WI38 (cell line): Measurements from ENCODE around the gene MPP2.
"Not testable (repeated sequence)": the region's sequence is repeated elsewhere in the genome, so short reads cannot be mapped to it uniquely, and the experiment has no call there.

Experiments
- H3K4me3 ChIP-seq: 2 replicates; pipeline ENCODE4 v1.5.1; 2011; ENCODE audit warnings: low read depth, mild to moderate bottlenecking, control low read depth, low read length
- TF ChIP-seq, protein P1 (sequence below): IDR thresholded peaks from 2 replicates; pipeline ENCODE4 v1.5.1; 2012; ENCODE audit warnings: low read depth, mild to moderate bottlenecking, control low read depth, low read length

MPP2 gene

DNA sequence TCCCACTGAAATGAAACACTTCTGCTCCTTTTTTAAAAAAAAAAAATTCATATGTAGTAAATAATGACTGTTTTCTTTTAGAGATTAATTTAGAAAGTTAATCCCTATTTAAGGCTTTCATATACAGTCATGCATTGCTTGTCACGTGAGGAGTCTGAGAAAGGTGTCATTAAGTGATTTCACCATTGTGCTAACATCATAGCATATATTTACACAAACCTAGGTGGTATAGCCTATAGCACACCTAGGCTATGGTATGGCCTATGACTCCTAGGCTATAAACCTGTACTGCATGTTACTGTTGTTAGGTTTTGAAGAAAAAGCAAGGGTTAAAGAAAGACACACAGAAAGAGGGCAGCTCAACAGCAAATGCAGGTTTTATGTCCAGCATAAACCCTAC, 21.3 kb upstream of the MPP2 start:
- TF ChIP-seq, protein P1, sequence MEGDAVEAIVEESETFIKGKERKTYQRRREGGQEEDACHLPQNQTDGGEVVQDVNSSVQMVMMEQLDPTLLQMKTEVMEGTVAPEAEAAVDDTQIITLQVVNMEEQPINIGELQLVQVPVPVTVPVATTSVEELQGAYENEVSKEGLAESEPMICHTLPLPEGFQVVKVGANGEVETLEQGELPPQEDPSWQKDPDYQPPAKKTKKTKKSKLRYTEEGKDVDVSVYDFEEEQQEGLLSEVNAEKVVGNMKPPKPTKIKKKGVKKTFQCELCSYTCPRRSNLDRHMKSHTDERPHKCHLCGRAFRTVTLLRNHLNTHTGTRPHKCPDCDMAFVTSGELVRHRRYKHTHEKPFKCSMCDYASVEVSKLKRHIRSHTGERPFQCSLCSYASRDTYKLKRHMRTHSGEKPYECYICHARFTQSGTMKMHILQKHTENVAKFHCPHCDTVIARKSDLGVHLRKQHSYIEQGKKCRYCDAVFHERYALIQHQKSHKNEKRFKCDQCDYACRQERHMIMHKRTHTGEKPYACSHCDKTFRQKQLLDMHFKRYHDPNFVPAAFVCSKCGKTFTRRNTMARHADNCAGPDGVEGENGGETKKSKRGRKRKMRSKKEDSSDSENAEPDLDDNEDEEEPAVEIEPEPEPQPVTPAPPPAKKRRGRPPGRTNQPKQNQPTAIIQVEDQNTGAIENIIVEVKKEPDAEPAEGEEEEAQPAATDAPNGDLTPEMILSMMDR: no peak
- H3K4me3 ChIP-seq: no peak overlapping the region

DNA sequence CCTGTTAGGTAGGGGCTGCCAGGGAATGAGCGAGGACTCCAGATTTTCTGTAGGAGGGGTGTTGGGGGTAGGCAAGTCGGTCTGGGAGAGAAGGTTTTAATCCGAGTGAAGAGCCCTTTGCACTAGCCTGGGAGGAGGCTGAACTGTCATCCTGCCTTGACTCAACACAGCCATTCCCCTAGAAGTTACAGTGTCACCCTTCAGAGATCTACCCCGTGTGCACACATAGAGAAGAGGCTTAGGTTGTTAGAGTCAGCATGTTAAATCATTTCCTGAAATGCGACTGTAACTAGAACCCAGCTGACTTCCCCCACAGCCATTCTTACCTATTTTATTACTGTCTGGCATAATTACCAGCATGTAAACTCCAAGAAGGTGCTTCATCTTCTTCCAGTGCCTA, 20.6 kb upstream of the MPP2 start:
- not testable (repeated sequence) for H3K4me3 ChIP-seq

DNA sequence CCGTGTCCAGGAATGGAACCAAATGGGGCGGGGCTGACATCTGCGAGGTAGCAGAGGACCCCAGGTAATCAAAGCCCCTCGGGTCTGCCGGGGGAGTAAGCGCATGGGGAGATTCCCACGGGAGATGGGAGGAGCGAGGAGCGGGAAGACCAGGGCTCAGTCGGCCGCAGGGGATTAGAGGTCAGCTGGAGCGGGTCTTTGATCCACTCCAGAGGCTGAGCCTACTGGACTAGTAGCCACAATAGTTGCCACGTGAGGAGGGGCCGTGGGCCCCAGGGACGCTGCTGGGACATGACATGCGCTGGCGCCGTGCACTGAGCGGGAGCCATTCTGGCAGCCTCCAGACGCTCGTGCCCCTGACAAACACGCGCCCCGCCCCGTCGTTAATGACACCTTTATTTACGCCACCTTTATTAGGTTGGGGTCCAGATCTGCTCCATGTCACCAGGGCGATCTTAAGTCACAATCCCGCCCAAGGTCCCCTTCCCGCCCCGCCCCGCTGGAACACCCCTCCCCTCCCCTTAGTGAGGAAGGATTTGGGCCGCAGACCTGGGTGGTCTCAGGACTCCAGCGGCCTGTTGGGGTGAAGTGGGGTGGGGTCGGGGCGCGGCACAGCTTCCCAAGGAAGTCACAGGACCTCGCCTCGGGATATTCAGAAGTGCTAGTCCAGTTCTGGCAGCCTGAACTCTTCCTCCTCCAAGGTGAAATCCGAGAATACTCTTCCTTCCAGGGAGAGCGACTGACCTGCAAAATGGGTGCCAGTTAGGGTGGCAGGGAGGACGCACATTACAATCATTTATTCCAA, 19.9 kb upstream of the MPP2 start:
- TF ChIP-seq, protein P1: no peak
- H3K4me3 ChIP-seq: no peak overlapping the region

DNA sequence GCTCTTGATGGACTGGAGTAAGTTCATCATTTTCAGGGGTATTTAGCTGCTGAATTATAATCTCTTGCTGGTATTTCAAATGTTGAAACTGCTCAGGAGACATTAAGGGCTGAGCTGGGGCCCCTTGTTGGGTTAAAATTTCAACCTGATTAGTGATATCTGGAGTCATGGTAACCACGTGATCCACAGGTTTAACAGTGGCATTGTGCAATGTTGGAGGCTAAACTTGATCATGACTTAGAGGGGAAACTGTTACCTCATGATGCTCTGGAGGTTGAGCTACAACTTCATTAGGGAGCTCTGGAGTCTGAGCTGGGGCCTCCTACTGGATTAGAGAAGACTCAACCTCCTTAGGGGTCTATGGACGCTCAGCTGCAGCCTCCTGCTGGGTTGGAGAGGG, 17.2 kb upstream of the MPP2 start:
- TF ChIP-seq, protein P1: no peak
- no peak overlapping the region for H3K4me3 ChIP-seq

DNA sequence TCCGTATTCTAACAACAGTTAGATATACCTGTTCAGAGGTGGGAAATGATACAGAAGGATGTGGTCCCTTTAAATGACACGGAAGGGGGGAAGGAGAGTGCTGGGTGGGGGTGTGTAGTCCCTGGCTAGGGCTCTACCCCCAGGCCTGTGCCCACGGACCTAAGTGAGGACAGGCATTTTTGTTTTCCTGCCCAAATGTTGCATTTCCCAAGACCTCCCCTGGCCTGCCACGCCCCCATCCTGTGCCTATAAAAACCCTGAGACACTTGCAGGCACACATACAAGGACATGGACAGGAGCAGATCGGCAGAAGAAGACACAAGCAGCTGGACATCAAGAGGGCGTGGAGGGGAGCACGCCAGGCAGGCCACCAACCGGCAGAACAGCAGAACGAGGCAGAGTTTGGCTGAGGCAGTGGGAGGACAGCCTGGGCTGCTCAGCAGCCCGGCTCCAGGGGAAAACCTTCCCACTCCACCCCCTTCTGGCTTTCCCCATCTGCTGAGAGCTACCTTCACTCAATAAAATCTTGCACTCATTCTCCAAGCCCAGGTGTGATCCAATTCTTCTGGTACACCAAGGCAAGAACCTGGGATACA, 13.3 kb upstream of the MPP2 start:
- TF ChIP-seq, protein P1: no peak
- H3K4me3 ChIP-seq: no peak overlapping the region

DNA sequence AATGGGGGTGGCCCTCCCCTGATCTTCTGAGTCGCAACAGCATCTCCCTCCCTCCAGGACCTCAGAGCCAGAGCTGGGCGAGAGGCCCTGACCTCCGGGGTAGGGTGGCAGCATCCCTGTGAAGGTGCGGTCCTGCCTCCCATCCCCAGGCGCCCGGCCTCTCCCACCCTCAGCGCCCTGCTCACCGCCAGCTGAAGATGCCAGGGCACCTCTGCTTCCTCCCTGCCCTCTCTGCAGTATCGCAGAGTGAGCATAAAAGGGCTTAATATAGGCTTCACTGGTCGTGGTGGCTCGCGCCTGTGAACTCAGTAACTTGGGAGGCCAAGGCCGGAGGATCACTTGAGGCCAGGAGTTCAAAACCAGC, 10.7 kb upstream of the MPP2 start:
- TF ChIP-seq, protein P1: no peak
- no peak overlapping the region for H3K4me3 ChIP-seq

DNA sequence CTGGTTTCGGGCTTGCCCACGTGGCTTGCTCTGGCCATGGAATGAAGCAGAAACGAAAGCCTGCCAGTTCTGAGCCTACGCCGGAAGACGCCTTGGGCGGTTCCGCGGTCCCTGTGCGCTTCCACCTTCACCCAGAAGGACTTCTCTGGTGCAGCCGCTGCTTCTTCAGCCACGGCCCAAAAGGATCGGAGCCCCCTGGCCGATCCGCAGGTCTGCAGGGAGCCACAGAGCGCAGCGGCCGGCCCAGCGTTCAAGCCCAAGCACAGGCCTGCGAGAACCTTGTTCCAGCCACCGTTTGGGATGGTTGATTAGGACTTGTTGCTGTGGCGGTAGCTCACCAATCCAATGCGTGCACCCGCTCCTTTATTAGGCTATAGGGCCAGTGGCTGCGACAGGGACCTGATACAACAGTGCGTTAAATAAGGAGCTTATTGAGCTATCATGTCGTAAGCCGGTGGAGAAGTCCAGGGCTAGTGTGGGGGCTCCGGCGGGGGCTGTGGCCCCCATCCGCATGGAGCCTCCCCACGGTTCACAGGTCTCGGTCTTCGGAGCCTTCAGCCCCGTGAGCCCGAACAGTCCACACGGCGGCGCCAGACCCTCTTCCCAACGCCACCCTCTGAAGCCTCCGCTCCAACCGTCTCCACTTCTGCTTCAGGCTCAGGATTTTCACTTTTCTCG, 10.2 kb upstream of the MPP2 start:
- H3K4me3 ChIP-seq: no peak overlapping the region
- TF ChIP-seq, protein P1: peak; percentile 41

DNA sequence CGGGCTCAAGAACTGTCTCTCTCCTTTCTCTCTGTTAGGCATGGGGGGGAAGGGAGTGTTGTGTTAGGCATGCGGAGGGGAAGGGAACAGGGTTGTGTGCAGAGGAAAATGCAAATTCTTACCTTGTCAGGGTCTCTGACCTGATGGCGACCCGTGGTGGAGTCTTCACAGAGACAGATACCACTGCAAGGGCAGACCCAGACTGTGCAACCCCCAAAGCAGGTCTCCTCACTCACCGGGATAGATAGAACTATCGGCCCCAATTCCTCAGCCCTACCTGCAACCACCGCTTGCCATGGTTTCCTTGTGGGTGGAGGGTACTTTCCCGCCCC, 9.6 kb upstream of the MPP2 start:
- TF ChIP-seq, protein P1: no peak
- no peak overlapping the region for H3K4me3 ChIP-seq
